ENCODE results near the gene OCA2. TPM values are rescaled to one million over a fixed set of nuclear protein-coding genes. Genes with fewer than 3 reads are reported as not detected.

The OCA2 gene
- total and polyA plus RNA-seq, 2 of the 8 experiments (the other 6 are each of a cell fraction or from before 2014, with no cell fraction given), result 0.20 TPM

GRCh38 chr15:28021281-28022039, 77.7 kb downstream of the OCA2 start (continued):
- TF ChIP-seq CTCF (IDR thresholded peaks at IDR 0.05; ENCODE audit: control extremely low read depth in 1 of 3, insufficient read depth in 1 of 3, low read depth in 1 of 3, low read length in 3 of 3), result peak; percentile 72 to 91 (median 79)

Data from H1 (cell line).